ENCODE measurements around the gene BCR.
"Not testable (repeated sequence)": the region's sequence is repeated elsewhere in the genome, so short reads cannot be mapped to it uniquely, and the experiment has no call there.

The BCR gene

DNA sequence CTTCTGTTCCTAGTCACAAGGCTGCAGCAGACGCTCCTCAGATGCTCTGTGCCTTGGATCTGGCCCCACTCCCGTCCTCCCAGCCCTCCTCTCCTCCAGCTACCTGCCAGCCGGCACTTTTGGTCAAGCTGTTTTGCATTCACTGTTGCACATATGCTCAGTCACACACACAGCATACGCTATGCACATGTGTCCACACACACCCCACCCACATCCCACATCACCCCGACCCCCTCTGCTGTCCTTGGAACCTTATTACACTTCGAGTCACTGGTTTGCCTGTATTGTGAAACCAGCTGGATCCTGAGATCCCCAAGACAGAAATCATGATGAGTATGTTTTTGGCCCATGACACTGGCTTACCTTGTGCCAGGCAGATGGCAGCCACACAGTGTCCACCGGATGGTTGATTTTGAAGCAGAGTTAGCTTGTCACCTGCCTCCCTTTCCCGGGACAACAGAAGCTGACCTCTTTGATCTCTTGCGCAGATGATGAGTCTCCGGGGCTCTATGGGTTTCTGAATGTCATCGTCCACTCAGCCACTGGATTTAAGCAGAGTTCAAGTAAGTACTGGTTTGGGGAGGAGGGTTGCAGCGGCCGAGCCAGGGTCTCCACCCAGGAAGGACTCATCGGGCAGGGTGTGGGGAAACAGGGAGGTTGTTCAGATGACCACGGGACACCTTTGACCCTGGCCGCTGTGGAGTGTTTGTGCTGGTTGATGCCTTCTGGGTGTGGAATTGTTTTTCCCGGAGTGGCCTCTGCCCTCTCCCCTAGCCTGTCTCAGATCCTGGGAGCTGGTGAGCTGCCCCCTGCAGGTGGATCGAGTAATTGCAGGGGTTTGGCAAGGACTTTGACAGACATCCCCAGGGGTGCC is 109.8 kb downstream of the BCR start:
- peak; percentile 20 to 46 for DNase-seq (ENCODE audit: low read depth in 2 of 2)

- no peak for DNase-seq (ENCODE audit: low read depth in 2 of 2)
Observed at GRCh38 chr22:23291806-23292452, 111.6 kb downstream of the BCR start.

GRCh38 chr22:23292453-23293350 is 112.4 kb downstream of the BCR start:
- no peak for DNase-seq (ENCODE audit: low read depth in 2 of 2)

DNA sequence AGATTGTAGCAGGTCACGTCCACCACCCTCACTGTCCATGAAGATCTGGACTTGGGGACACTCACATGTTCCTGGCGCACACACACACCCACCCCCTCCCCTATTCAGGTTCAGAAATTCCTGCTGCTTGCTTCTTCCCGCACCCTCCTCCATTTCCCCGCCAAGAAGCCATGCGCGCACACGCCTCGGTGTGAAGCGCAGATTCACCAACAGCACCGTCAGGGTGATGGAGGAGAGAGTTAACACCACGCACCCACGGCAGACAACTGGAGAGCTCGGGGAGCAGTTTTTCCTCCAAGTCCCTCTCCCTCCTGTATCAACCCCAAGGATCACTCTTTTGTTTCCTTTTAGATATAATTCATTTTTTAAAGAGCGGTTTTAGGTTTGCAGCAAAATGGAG is 113.4 kb downstream of the BCR start:
- no peak for DNase-seq (ENCODE audit: low read depth in 2 of 2)

GRCh38 chr22:23294221-23294620 is 113.9 kb downstream of the BCR start:
- no peak for DNase-seq (ENCODE audit: low read depth in 2 of 2)

DNA sequence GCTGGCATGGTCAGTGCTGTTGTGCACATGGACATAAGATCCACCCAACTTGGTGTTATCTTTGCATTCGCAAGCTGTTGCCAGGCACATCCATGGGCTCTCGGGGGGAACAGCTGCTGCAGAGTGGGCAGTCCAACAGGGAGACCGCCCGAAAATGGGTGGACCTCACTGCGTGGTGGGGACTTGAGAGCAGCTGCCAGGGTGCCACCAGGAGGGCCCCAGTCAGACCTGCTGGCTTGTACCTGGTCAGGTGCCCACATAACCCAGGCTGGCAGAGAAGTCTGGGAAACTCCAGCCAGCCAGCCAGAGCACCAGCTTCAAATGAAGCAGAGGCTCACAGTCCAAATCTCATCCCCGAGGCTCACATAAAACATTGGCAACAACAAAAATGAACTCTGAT is 120.2 kb downstream of the BCR start:
- no peak for DNase-seq (ENCODE audit: low read depth in 2 of 2)

DNA sequence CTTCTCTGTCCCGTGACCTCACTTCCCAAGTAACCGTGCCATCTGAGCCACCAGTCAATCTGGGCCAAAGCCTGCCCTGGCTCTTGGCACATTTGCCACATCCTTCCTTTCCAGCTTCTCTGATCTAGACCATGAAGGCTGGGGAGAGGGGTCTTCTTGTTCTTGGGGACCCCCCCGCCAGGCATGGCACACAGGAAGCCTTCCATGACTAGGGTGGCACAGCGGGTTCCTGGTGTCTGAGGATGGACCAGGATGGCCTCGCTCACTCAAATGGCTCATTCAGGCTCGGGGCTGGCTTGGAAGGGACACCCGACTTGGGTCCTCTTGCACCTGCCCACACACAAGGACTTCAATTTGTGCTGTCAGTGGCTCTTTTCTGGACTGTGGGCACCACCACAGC is 121.3 kb downstream of the BCR start:
- DNase-seq (ENCODE audit: low read depth in 2 of 2), result no peak

DNA sequence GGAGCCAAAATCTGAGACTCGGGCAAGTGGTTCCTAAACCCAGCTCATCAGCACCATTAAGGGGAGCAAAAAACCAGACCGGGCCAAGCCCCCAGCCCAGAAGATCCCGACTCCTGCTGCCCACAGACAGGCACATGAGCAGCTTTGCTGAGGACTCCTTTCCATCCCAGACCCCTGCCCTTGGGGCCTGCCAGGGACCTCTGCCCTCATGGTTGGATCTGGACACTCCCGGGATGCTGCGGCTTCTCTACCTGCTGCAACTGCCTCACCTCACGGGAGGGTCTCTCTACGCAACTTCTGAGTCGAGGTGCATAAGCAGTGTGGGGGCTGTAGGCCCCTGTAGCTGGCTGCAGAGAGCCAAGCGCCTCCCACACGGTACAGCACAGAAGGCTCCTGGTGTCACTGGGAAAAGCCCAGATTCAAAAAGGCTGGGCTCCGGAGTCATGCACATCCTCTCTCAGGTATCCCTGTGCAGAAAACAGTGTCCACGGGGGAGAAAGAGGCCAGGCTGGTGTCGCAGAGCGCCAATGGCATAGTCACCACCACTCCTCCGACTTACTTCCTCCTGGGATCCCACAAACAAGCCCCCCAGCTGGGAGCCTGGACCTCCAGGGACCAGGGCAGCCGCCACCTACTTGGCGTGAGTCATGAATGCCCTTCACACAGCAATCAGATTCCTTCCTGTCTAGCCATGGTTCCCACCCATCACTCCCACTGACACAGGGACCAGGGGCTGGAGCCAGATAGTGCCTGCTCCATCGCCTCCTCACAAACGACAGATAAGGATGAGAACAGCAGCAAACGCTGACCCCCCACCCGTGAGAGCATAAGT is 122.1 kb downstream of the BCR start:
- DNase-seq (ENCODE audit: low read depth in 2 of 2), result no peak

DNA sequence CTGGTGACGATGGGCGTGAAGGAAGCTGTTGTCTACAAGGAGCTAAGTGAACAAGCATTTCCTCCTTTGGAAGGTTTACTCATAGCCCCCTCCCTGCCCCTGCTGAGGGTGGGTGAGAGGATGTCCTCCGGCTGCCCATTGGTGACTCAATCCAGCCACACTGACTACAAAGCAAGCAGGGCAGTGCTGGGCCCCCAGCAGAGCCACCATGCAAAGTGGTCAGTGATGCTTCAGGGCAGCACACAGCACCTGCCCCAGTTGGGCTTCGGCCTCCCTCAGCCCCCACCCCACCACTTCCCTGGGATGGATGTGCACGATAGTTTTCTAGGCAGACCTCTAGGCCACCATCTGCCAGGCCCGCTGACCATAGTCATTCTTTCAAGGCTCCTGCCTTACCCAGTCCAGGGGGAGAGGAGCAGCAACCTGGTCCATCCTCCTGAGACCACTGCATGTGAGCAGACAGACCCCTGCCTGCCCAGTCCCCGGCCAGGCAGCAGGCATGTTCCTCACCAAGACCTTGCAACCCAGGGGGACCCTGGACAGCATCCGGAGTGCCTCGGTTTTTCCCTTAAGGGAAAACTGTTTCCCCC is 125.1 kb downstream of the BCR start:
- DNase-seq (ENCODE audit: low read depth in 2 of 2), result no peak

DNA sequence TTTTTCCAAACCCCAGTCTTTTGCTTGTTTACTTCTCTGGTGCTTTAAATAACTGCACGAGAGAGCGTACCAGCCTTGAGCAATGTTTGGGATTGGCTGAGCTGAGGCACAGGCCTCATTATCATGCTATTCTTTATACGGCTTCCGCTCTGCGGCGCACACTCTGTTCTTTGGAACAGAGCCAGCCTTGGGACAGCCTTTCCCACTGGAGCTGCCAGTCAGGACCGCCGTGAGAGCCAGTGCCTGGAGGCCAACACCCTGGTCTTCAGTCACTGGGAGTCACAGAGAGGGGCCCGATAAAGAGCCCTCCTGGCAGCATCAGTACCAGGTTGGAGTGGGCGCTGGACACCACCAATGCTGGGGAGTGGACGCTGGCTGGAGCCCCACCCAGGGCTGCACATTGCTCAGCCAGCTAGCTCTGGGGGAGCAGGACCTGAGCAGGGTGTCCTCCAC is 125.6 kb downstream of the BCR start:
- no peak for DNase-seq (ENCODE audit: low read depth in 2 of 2)

DNA sequence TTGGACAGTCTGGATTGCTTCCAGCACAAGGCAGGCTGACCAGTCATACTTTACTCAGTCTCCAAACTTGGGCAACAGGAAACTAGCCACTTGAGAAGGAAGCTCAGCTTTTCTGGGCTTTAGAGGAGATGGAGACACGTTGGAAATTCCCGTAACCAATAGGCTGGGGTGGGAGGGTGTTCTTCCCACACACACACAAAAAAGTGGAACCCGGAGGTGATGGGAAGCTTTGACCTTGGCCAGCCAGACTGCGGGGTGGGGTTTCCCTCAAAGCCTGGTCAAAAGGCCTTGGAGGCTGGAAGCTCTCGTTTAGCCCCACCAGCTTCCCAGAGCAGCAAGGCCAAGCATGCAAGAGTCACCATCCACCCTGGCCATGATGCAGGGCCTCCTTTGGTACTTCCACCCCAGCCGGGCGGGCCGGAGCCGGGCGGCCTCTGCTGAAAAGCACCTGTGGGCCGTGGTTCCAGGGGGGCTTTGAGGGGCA is 126.2 kb downstream of the BCR start:
- DNase-seq (ENCODE audit: low read depth in 2 of 2), result no peak

DNA sequence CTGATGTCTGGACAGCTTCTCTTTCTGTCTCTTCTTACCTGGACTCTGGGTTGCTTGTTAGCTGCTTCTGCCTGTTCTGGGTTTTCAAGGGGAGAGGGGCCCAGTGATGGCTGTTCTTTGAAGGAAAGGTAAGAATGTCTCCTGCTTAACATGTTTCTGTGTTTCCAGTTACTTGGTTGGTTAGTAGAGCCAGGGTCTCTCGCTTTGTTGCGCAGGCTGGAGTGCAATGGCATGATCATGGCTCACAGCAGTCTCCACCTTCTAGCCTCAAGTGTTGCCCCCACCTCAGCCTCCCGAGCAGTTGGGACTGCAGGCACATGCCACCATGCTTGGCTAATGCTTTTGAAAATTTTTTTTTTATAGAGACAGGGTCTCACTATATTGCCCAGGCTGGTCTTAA is 126.6 kb downstream of the BCR start:
- DNase-seq (ENCODE audit: low read depth in 2 of 2), result no peak

DNA sequence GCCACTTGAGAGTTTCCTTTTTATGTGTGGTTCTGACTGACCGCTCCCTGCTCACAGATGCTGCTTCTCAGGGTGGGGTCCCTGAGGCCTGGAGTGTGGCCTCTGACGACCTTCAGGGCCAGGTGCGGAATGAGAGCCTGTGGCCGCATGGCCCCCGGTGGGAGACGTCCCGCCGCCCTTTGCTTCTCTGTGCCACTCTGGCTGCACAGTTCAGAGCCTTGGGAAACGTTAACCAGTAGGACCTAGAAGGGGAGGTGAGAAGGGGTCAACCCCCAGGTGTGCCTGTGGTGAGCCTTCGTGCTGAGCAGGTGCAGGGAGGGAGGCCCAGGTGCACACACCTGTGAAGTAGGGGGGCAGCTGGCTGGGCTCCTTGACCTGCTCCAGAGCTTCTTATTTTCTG is 127.2 kb downstream of the BCR start:
- DNase-seq (ENCODE audit: low read depth in 2 of 2), result not testable (repeated sequence)

DNA sequence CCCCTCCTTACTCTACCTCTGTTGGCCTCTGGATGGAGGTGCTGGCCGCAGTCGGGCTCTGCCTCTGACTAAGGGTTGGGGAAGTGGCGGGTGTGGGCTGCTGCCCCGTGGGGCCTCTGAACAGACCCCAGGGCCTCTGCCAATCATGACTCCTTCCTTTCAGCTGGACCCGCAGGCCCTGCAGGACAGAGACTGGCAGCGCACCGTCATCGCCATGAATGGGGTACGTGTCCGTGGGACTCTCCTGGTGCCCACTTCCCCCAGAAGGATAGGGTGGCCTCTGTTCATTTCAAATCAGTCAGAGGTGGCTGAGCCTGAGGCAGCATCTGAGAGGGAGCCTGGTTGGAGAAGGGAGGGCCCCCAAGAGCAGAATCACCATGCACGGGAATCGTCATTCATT is 129.0 kb downstream of the BCR start:
- DNase-seq (ENCODE audit: low read depth in 2 of 2), result not testable (repeated sequence)

- DNase-seq (ENCODE audit: low read depth in 2 of 2), result not testable (repeated sequence)
Observed at GRCh38 chr22:23310443-23311097, 130.3 kb downstream of the BCR start.

GRCh38 chr22:23311635-23312420 is 131.5 kb downstream of the BCR start:
- not testable (repeated sequence) for DNase-seq (ENCODE audit: low read depth in 2 of 2)

- DNase-seq (ENCODE audit: low read depth in 2 of 2), result no peak
Observed at GRCh38 chr22:23313791-23314567, 133.7 kb downstream of the BCR start.

GRCh38 chr22:23315341-23315917 is 135.1 kb downstream of the BCR start:
- DNase-seq (ENCODE audit: low read depth in 2 of 2), result peak; percentile 27 to 47
